Skin epidermis (tissue), 12 donors: Measurements from ENCODE around the gene RNF152.
A peak's percentile ranks its signal among the peaks of the same experiment; 100 is the strongest.

Source experiments
- H3K27ac ChIP-seq, 21 experiments: fragments of 200-600 bp; sonication (generic) in 11 of 21; one replicate each; pipeline ENCODE4 v1.5.0; 2020; ENCODE audit warnings: mild to moderate bottlenecking in 3 of 21, inconsistent platforms in 2 of 21, moderate library complexity in 2 of 21
- H3K4me3 ChIP-seq, 7 experiments: fragments of 200-600 bp; sonication (generic) in 2 of 7; one replicate each; pipeline ENCODE4 v1.5.0; 2020; ENCODE audit warnings: inconsistent platforms in 2 of 7, mild to moderate bottlenecking in 2 of 7, moderate library complexity in 1 of 7

Gene RNF152

DNA sequence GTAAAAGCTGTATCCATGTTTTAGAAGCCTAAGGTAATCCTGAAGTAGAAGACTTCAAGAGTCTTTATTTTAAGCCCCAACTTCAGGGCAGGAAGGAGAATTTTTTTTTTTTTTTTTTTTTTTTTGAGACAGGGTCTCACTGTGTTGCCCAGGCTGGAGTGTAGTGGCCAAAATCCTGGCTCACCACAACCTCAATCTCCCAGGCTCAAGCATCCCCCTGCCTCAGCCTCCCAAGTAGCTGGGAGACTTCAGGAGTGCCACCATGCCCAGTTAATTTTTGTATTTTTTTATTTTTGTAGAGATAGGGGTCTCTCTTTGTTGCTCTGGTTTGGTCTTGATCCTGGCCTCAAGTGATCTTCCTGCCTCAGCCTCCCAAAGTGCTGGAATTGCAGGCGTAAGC lies 3.3 kb upstream of the RNF152 start:
- H3K27ac ChIP-seq, result peak overlapping the region in 8 of 21 experiments; percentile 14 to 63 (median 44)
- no peak overlapping the region for H3K4me3 ChIP-seq

GRCh38 chr18:61894751-61895524 lies 2.1 kb upstream of the RNF152 start:
- H3K4me3 ChIP-seq, result peak overlapping the region; percentile 55 to 89 (median 79)
- peak overlapping the region in 20 of 21 experiments; percentile 28 to 96 (median 86) for H3K27ac ChIP-seq

GRCh38 chr18:61893971-61894750 lies 1.4 kb upstream of the RNF152 start:
- Histone ChIP-seq H3K4me3 (peak overlapping the region; percentile 55 to 89 (median 79)), H3K27ac (peak overlapping the region; percentile 28 to 96 (median 87))

DNA sequence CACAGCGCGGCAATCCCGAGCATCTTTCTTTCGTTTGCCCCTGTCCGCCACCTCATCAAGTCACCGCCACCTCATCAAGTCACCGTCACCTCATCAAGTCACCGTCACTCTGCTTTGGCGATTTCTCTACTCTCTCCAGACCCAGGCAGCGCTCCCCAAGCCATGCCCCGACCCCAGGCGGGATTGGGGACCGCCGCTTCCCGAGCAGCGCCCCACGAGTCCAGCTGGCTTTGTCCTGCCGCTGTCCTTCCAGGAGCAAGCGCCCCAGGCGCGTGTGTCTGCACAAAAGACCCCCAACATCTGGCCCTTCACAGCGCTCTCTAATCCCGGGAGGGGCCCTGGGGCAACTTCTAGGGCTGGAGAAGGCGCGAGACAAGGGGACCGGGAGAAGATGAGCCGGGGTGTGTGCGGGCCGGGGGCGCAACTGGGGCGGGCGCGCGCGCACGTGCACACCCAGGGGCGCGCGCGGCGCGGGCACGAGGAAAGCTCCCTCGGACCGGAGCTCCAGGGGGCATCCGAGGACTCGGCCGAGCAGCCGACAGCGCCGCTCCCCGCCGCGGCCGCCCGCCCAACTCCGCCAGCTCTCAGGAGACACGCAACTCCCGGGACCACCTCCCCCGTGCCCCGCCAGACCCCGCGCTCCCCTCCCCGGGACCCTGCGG lies 633 bp upstream of the RNF152 start:
- Histone ChIP-seq H3K4me3 (peak overlapping the region; percentile 55 to 89 (median 79)), H3K27ac (peak overlapping the region; percentile 29 to 96 (median 87))

DNA sequence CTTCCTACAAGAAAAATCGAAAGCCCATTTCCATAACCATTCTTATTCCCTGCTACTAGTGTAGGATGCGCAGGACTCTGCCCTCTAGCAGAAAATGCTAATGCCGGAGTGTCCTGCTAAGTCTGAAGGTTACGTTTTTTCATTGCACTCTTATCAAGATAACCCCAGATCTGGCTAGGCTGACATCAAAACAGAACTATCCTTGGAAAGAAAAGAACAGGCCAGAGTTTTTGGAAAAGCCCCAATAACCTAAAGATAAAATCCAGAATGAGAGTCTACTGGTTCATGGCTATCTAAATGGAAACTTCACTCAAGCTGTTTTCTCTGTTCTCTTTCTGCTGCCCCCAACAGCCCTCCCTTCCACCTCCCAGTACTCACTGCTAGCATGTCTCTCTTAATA lies 913 bp downstream of the RNF152 start:
- Histone ChIP-seq H3K4me3 (peak overlapping the region; percentile 55 to 89 (median 79)), H3K27ac (peak overlapping the region in 6 of 21 experiments; percentile 1 to 92 (median 60))

GRCh38 chr18:61891271-61891670 lies 1.5 kb downstream of the RNF152 start:
- peak overlapping the region in 3 of 7 experiments; percentile 68 to 84 (median 83) for H3K4me3 ChIP-seq
- peak overlapping the region in 2 of 21 experiments; percentile 1 to 35 for H3K27ac ChIP-seq

DNA sequence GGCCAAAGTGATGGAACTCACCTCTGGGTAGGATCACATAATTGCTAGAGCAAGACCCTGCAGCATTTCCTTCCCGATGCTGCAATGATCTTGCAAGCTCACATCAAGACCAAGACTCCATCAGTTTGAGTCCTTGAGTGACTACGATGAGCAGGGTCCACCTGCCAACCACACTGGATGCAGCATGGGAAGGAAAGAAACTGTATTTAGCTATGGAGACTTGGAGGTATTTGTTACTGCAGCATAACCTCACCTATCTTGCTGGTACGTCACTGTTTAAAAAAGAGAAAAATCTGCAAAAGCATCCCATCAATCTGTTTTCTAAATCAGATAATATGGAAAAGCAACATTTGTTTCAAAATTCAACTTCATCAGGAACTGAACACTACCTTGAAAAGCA lies 2.5 kb downstream of the RNF152 start:
- no peak overlapping the region for H3K27ac ChIP-seq

GRCh38 chr18:61889541-61889940 lies 3.3 kb downstream of the RNF152 start:
- Histone ChIP-seq H3K4me3 (no peak overlapping the region), H3K27ac (no peak overlapping the region)

More for the DNA sequence above, 2.5 kb downstream of the RNF152 start:
- H3K4me3 ChIP-seq, result peak overlapping the region in 1 of 7 experiments; percentile 68

DNA sequence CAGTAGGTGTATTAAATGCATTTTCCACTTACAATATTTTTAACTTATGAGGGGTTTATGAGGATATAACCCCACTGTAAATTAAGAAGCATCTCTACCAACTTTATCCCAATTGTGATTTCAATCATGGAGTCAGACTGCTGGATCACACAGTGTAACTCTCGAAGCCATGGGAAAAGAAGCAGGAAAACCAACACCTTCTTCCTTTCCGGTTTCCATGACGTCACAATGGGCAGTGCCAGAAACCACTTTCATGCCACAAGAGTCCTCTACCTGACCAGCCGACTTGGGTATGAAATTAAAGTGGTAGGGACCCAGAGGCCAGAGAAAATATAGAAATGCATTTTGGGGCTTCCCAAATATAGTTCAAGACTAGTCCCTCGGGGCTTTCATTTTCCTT lies 4.2 kb downstream of the RNF152 start:
- Histone ChIP-seq H3K4me3 (no peak overlapping the region), H3K27ac (no peak overlapping the region)

- no peak overlapping the region for H3K27ac ChIP-seq
- H3K4me3 ChIP-seq, result no peak overlapping the region
Observed at GRCh38 chr18:61887838-61888237, 5.0 kb downstream of the RNF152 start.

- Histone ChIP-seq H3K27ac (no peak overlapping the region), H3K4me3 (no peak overlapping the region)
Observed at GRCh38 chr18:61883547-61883946, 9.3 kb downstream of the RNF152 start.

GRCh38 chr18:61882296-61883004 lies 10.4 kb downstream of the RNF152 start:
- H3K4me3 ChIP-seq, result no peak overlapping the region
- H3K27ac ChIP-seq, result peak overlapping the region in 2 of 21 experiments; percentile 3 to 22

GRCh38 chr18:61876899-61877298 lies 15.9 kb downstream of the RNF152 start:
- Histone ChIP-seq H3K4me3 (no peak overlapping the region), H3K27ac (no peak overlapping the region)

- Histone ChIP-seq H3K27ac (peak overlapping the region in 1 of 21 experiments; percentile 14), H3K4me3 (no peak overlapping the region)
Observed at GRCh38 chr18:61870151-61870550, 22.7 kb downstream of the RNF152 start.

GRCh38 chr18:61869636-61870035 lies 23.2 kb downstream of the RNF152 start:
- Histone ChIP-seq H3K4me3 (no peak overlapping the region), H3K27ac (no peak overlapping the region)

GRCh38 chr18:61865466-61866175 lies 27.2 kb downstream of the RNF152 start:
- Histone ChIP-seq H3K27ac (no peak overlapping the region), H3K4me3 (no peak overlapping the region)

DNA sequence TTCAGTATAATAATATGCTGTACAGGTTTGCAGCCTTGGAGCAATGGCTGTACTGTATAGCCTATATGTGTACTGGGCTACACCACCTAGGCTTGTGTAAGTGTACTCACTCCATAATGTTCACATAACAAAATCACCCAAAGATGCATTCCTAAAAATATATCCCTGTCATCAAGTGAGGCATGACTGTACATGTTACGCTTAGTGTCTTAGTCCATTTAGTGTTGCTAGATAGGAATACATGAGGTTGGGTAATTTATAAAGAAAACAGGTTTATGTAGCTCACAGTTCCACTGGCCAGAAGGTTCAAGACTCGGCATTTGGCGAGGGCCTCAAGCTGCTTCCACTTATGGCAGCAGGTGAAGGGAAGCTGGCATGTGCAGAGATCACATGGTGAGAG lies 31.4 kb downstream of the RNF152 start:
- Histone ChIP-seq H3K27ac (no peak overlapping the region), H3K4me3 (no peak overlapping the region)

GRCh38 chr18:61860302-61860701 lies 32.5 kb downstream of the RNF152 start:
- no peak overlapping the region for H3K27ac ChIP-seq
- no peak overlapping the region for H3K4me3 ChIP-seq

DNA sequence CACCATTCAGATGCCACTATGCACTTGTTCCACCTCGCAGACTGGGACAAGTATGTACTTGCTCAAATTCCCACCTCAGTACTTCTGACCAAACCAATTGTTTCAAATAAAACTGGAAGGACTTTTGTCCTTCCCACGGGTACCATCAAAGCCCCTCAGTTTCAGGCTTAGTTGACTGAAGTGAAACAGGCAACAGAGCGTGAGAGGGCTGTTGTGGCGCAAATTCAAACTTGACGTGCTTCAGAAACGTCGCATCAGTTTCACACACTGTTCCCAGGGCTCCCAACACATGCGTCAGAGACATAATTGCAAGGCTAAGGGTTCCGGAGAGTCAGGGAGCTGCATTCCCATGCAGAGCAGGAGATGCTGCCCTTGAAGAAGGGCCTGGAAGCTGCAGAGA lies 33.7 kb downstream of the RNF152 start:
- no peak overlapping the region for H3K4me3 ChIP-seq
- no peak overlapping the region for H3K27ac ChIP-seq
